ENCODE data around the gene TTC9C. TPM values are rescaled to one million over a fixed set of nuclear protein-coding genes. Genes with fewer than 3 reads are reported as not detected.
"Not testable (repeated sequence)": the region's sequence is repeated elsewhere in the genome, so short reads cannot be mapped to it uniquely, and the experiment has no call there.

The TTC9C gene
- 10 to 100 TPM; 27.3 to 34.9 TPM for total RNA-seq
- long read RNA-seq, transcript TTC9C-202 (3 exons, 1,080 nt) = major isoform, 5 of 7 reads
- long read RNA-seq, partial matches to known transcripts = 1 of 7 reads
- long read RNA-seq, other reads (novel, unspliced or antisense) = 1 of 7 reads

- intact Hi-C loops (cut with DNase I, micrococcal nuclease) = no loop called here
- ATAC-seq (peak; percentile 64), DNase-seq (peak; percentile 89 to 94)
Observed at GRCh38 chr11:62728171-62728988, at the start of gene TTC9C. TTC9C (plus strand) TSS chr11:62728486; CDS start chr11:62728849, 363 bp downstream.

GRCh38 chr11:62678770-62679696 is 49.3 kb upstream of the TTC9C start, which contains the start of gene UBXN1:
UBXN1 (minus strand) TSS chr11:62679073; CDS start chr11:62678923, 150 bp downstream.
- peak; percentile 90 to 91 for DNase-seq
- intact Hi-C loops (cut with DNase I, micrococcal nuclease) = no loop called here
- peak; percentile 85 for ATAC-seq

- ATAC-seq = peak; percentile 65
- peak in 1 of 2 donors; percentile 34 for DNase-seq
- intact Hi-C loops (cut with DNase I, micrococcal nuclease) = no loop called here
Observed at GRCh38 chr11:62680825-62681240, 47.5 kb upstream of the TTC9C start.

- peak; percentile 76 for ATAC-seq
- intact Hi-C loops (cut with DNase I, micrococcal nuclease) = no loop called here
- DNase-seq = peak in 1 of 2 donors; percentile 55
Observed at GRCh38 chr11:62682518-62682917, 45.8 kb upstream of the TTC9C start.

- no peak for DNase-seq
- ATAC-seq = peak; percentile 41
- intact Hi-C loops (cut with DNase I, micrococcal nuclease) = no loop called here
Observed at GRCh38 chr11:62687508-62688396, 40.5 kb upstream of the TTC9C start.

GRCh38 chr11:62688491-62688890 is 39.8 kb upstream of the TTC9C start:
- intact Hi-C loops (cut with DNase I, micrococcal nuclease) = no loop called here
- DNase-seq = no peak
- no peak for ATAC-seq

GRCh38 chr11:62689421-62690183 is 38.7 kb upstream of the TTC9C start, which contains the start of gene LRRN4CL:
LRRN4CL (minus strand) TSS chr11:62689530; CDS start chr11:62688508, 1,022 bp downstream.
- DNase-seq (peak; percentile 43 to 71), ATAC-seq (peak; percentile 25)
- intact Hi-C loops (cut with DNase I, micrococcal nuclease) = loop anchor here in 1 of 2 donors (10.0 kb wide), 2 partner anchors 95 to 295 kb away; partner anchors contain the start of gene TUT1

GRCh38 chr11:62693624-62694023 is 34.7 kb upstream of the TTC9C start:
- ATAC-seq, DNase-seq: not testable (repeated sequence)
- intact Hi-C loops (cut with DNase I, micrococcal nuclease) = loop anchor here in 1 of 2 donors (10.0 kb wide), 2 partner anchors 99 to 299 kb away; partner anchors contain the start of gene TUT1

- intact Hi-C loops (cut with DNase I, micrococcal nuclease) = loop anchor here in 1 of 2 donors (10.0 kb wide), 2 partner anchors 100 to 300 kb away; partner anchors contain the start of gene TUT1
- DNase-seq (peak; percentile 77 to 88), ATAC-seq (peak; percentile 88)
Observed at GRCh38 chr11:62694455-62695167, 33.7 kb upstream of the TTC9C start.

- intact Hi-C loops (cut with DNase I, micrococcal nuclease) = no loop called here
- DNase-seq (no peak), ATAC-seq (no peak)
Observed at GRCh38 chr11:62702246-62702645, 26.0 kb upstream of the TTC9C start.

- intact Hi-C loops (cut with DNase I, micrococcal nuclease); ATAC-seq; DNase-seq: not testable (repeated sequence)
Observed at GRCh38 chr11:62703921-62704320, 24.4 kb upstream of the TTC9C start.

- intact Hi-C loops (cut with DNase I, micrococcal nuclease) = no loop called here
- peak in 1 of 2 donors; percentile 34 for DNase-seq
- ATAC-seq = peak; percentile 12
Observed at GRCh38 chr11:62705413-62705812, 22.9 kb upstream of the TTC9C start.

- ATAC-seq (peak; percentile 81), DNase-seq (peak; percentile 94 to 98)
- intact Hi-C loops (cut with DNase I, micrococcal nuclease) = no loop called here
Observed at GRCh38 chr11:62705880-62706849, 22.1 kb upstream of the TTC9C start.

- no peak for ATAC-seq
- intact Hi-C loops (cut with DNase I, micrococcal nuclease) = no loop called here
- peak in 1 of 2 donors; percentile 24 for DNase-seq
Observed at GRCh38 chr11:62706850-62707247, 21.4 kb upstream of the TTC9C start.

- no peak for ATAC-seq
- peak in 1 of 2 donors; percentile 31 for DNase-seq
- intact Hi-C loops (cut with DNase I, micrococcal nuclease) = no loop called here
Observed at GRCh38 chr11:62707277-62707861, 20.9 kb upstream of the TTC9C start, which contains the start of the genes BSCL2 and GNG3. BSCL2 (minus strand) TSS chr11:62707424; CDS start chr11:62707195, 229 bp downstream. GNG3 (plus strand) TSS chr11:62707676; CDS start chr11:62708296, 620 bp downstream.
